GM19395 (cell line): ENCODE measurements around the gene JMJD8.

Source experiments
- ATAC-seq: cut with Tn5 transposase; IDR thresholded peaks from one replicate; pipeline ENCODE4 v1.9.1; 2021; ENCODE audit warnings: mild to moderate bottlenecking, moderate library complexity; ENCODE audit not compliant: unreplicated experiment

JMJD8 gene

GRCh38 chr16:666572-666971 lies 17.6 kb downstream of the JMJD8 start:
- no peak for ATAC-seq

GRCh38 chr16:662597-662996 lies 21.5 kb downstream of the JMJD8 start:
- no peak for ATAC-seq

GRCh38 chr16:662095-662494 lies 22.0 kb downstream of the JMJD8 start:
- no peak for ATAC-seq

GRCh38 chr16:661184-661821 lies 22.8 kb downstream of the JMJD8 start:
- peak; percentile 23 for ATAC-seq

- peak; percentile 53 for ATAC-seq
Observed at GRCh38 chr16:660459-661183, 23.5 kb downstream of the JMJD8 start.

GRCh38 chr16:660132-660458 lies 24.0 kb downstream of the JMJD8 start:
- ATAC-seq = no peak

GRCh38 chr16:659618-660017 lies 24.5 kb downstream of the JMJD8 start:
- ATAC-seq = no peak

GRCh38 chr16:658679-659571 lies 25.2 kb downstream of the JMJD8 start:
- ATAC-seq = no peak

- ATAC-seq = no peak
Observed at GRCh38 chr16:657487-657886, 26.6 kb downstream of the JMJD8 start.

- no peak for ATAC-seq
Observed at GRCh38 chr16:654034-654433, 30.1 kb downstream of the JMJD8 start.

- no peak for ATAC-seq
Observed at GRCh38 chr16:652454-653305, 31.5 kb downstream of the JMJD8 start.

GRCh38 chr16:651844-652243 lies 32.3 kb downstream of the JMJD8 start:
- ATAC-seq = no peak

GRCh38 chr16:649631-650030 lies 34.5 kb downstream of the JMJD8 start:
- ATAC-seq = no peak

- ATAC-seq = peak; percentile 75
Observed at GRCh38 chr16:648781-649589, 35.1 kb downstream of the JMJD8 start, which contains the start of gene WDR90. WDR90 (plus strand) TSS chr16:649365; CDS start chr16:649417, 52 bp downstream.

GRCh38 chr16:648071-648780 lies 35.9 kb downstream of the JMJD8 start:
- no peak for ATAC-seq

GRCh38 chr16:647173-647902 lies 36.8 kb downstream of the JMJD8 start:
- ATAC-seq = no peak

GRCh38 chr16:646679-647172 lies 37.4 kb downstream of the JMJD8 start:
- ATAC-seq = no peak

GRCh38 chr16:645852-646678 lies 38.1 kb downstream of the JMJD8 start:
- no peak for ATAC-seq
